ENCODE measurements around the gene RPIA. TPM values are rescaled to one million over a fixed set of nuclear protein-coding genes. Genes with fewer than 3 reads are reported as not detected.

RPIA gene
- total and polyA plus RNA-seq, 9 of the 15 experiments (the other 6 are each of a cell fraction or from before 2014, with no cell fraction given) = 7.8 to 41.2 (median 25.8) TPM

DNA sequence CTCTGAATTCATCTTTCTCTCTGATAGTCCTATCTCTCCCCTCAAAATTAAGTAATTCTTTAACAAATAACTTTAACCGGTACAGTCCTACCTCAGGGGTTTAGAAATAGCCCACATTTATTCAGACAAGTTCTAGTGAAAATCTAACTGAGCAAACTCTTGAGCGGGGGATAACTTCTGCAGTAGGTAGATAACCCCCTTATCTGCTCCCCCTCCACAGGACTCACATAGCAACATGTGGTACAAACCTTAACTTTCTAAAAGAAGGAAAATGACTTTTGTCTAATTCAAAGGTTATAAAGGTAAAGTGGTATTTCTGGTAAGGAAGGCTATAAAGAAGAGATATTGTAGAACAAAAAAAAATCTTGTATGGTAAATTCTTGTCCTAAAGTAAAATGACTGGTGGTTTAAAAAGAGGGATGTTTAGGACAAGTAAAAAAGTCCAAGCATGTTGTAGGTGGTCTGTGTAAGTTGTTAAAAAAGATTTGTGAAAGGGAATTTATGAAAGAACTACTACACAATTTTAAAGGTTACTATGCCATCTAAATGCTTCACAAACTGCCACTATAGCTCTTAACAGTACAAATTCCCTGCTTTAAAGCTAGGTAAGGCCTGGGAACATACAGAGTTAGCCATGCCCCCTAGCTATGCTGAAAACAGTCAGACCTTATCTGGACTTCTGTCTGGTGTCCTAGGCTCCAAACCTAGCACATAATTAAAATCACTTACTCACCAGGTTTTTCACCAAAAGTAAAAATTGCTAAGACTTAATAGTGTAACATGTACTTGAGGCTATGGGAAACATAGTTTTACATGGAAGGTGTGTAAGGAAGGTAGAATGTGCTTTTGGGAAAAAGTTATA lies 8.1 kb upstream of the RPIA start (continued):
- TF ChIP-seq ZMIZ1 (IDR thresholded peaks at IDR 0.05; ENCODE audit: low read depth in 2 of 2, low read length in 2 of 2) (peak in 1 of 2 experiments; percentile 63; a peak in 1 of 4 replicates), IRF2 (CRISPR knock-in tag; IDR thresholded peaks at IDR 0.05) (no peak), MTA2 (IDR thresholded peaks at IDR 0.05; ENCODE audit: low read depth) (peak; percentile 73), HDAC2 (IDR thresholded peaks at IDR 0.05) (peak; percentile 20; the same call in 1 of the 2 replicates), HNRNPK (IDR thresholded peaks at IDR 0.05; ENCODE audit: low read depth, low read length, poor library complexity, severe bottlenecking) (no peak), TAF15 (IDR thresholded peaks at IDR 0.05; ENCODE audit: low read depth, low read length) (no peak), ZNF23 (CRISPR knock-in tag; IDR thresholded peaks at IDR 0.05) (no peak), ZC3H8 (IDR thresholded peaks at IDR 0.05) (no peak), CCNT2 (IDR thresholded peaks at IDR 0.05; ENCODE audit: borderline replicate concordance, extremely low read depth, insufficient read length, low read depth, low read length) (peak; percentile 30), ZNF224 (CRISPR knock-in tag; IDR thresholded peaks at IDR 0.05) (no peak), ZNF740 (CRISPR knock-in tag; IDR thresholded peaks at IDR 0.05) (no peak), ZNF740 (tag; IDR thresholded peaks at IDR 0.05) (no peak), PTTG1 (tag; IDR thresholded peaks at IDR 0.05; ENCODE audit: low read depth) (no peak), NONO (IDR thresholded peaks at IDR 0.05; ENCODE audit: low read depth in 2 of 2, low read length in 1 of 2) (no peak), ARID1B (IDR thresholded peaks at IDR 0.05) (peak; percentile 92), STAT5A (IDR thresholded peaks at IDR 0.05; ENCODE audit: borderline replicate concordance, low read length) (peak; percentile 70; the same call in 1 of the 2 replicates), PHF21A (IDR thresholded peaks at IDR 0.05; ENCODE audit: borderline replicate concordance, low read depth) (no peak), CREM (IDR thresholded peaks at IDR 0.05; ENCODE audit: low read depth) (no peak), BRD4 (IDR thresholded peaks at IDR 0.05) (no peak), PTBP1 (IDR thresholded peaks at IDR 0.05; ENCODE audit: low read depth, low read length) (no peak), EP400 (IDR thresholded peaks at IDR 0.05) (no peak; the same call in 1 of the 2 replicates), RFX5 (IDR thresholded peaks at IDR 0.05; ENCODE audit: low read depth, low read length) (no peak)
- TF ChIP-seq, protein P1, sequence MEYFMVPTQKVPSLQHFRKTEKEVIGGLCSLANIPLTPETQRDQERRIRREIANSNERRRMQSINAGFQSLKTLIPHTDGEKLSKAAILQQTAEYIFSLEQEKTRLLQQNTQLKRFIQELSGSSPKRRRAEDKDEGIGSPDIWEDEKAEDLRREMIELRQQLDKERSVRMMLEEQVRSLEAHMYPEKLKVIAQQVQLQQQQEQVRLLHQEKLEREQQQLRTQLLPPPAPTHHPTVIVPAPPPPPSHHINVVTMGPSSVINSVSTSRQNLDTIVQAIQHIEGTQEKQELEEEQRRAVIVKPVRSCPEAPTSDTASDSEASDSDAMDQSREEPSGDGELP (CRISPR knock-in tag; IDR thresholded peaks at IDR 0.05; ENCODE audit: borderline replicate concordance) = no peak
